Sigmoid colon (tissue), 7 donors: ENCODE results near the gene COL6A1. TPM values are rescaled to one million over a fixed set of nuclear protein-coding genes. Genes with fewer than 3 reads are reported as not detected.

Source experiments
- DNase-seq: peaks from one replicate; pipeline ENCODE4 v3.0.0-alpha.2; 2019
- H3K27ac ChIP-seq, 4 donors: fragments of 200-600 bp; sonication (generic); one replicate each; pipeline ENCODE4 v1.5.1; 2016 to 2019; ENCODE audit warnings: mild to moderate bottlenecking in 1 of 4
- H3K27me3 ChIP-seq, 3 donors: fragments of 200-600 bp; sonication (generic); one replicate each; pipeline ENCODE4 v1.5.1; 2019; ENCODE audit warnings: mild to moderate bottlenecking in 1 of 3
- H3K36me3 ChIP-seq, 4 donors: fragments of 200-600 bp; sonication (generic); one replicate each; pipeline ENCODE4 v1.5.1; 2016 to 2019
- H3K4me1 ChIP-seq, 4 donors: fragments of 200-600 bp; sonication (generic); one replicate each; pipeline ENCODE4 v1.5.1; 2017 to 2019
- H3K4me3 ChIP-seq, 4 donors: fragments of 200-600 bp; sonication (generic); one replicate each; pipeline ENCODE4 v1.5.1; 2017 to 2019; ENCODE audit warnings: mild to moderate bottlenecking in 2 of 4, moderate library complexity in 1 of 4
- H3K9me3 ChIP-seq, 4 donors: fragments of 200-600 bp in 3 of 4; sonication (generic) in 3 of 4; one replicate each; pipeline versions ENCODE4 v1.5.1 to v1.6.1; 2013 to 2019
- CTCF ChIP-seq, 4 experiments: fragments of 450-650 bp in 3 of 4; fragments of 200-600 bp in 1 of 4; IDR thresholded peaks; one replicate each; pipeline ENCODE4 v1.5.1; 2016 to 2019; ENCODE audit warnings: antibody characterized with exemption in 4 of 4, mild to moderate bottlenecking in 3 of 4, moderate library complexity in 2 of 4
- EP300 ChIP-seq, 4 donors: sonication (generic); formaldehyde crosslinking; IDR thresholded peaks; one replicate each; pipeline ENCODE4 v1.6.1; 2017; ENCODE audit warnings: antibody characterized with exemption in 4 of 4
- POLR2A ChIP-seq, 2 donors: fragments of 450-650 bp; IDR thresholded peaks; one replicate each; pipeline ENCODE4 v1.6.1; 2016; ENCODE audit warnings: antibody characterized with exemption in 2 of 2, mild to moderate bottlenecking in 2 of 2, moderate library complexity in 2 of 2
- POLR2AphosphoS5 ChIP-seq, 4 donors: sonication (generic); formaldehyde crosslinking; IDR thresholded peaks; one replicate each; pipeline ENCODE4 v1.6.1; 2017; ENCODE audit warnings: antibody characterized with exemption in 4 of 4
- WGBS, 2 donors: extraction: QIAGEN DNeasy Blood & Tissue Kit; methylation state at CpG; one replicate each; pipeline ENCODE4 v1.1.7; 2013; 5-methylcytosine and 5-hydroxymethylcytosine counted together
- intact Hi-C: fragments of 100-400 bp; cut with DNase I; formaldehyde crosslinking; loops from one replicate; pipeline ENCODE4 v1.15.1; 2023
- polyA plus RNA-seq, 3 donors: library from polyadenylated mRNA; stranded (reverse); fragments of 200-250 nt; gene quantifications; one replicate each; pipeline ENCODE4 v1.2.3, GENCODE V29; 2013
- total RNA-seq, 4 donors: library from RNA; depleted of rRNA; stranded (reverse); fragments of >200 nt; gene quantifications; one replicate each; pipeline ENCODE4 v1.1.0, GENCODE V29; 2016
- donor health status: healthy with polysubstance abuse.
- donor health status: Bipolar disorder and iron deficiency.
- donor health status: healthy.

Gene COL6A1
- total and polyA plus RNA-seq, 7 donors = 14.3 to 1,755 (median 622) TPM

GRCh38 chr21:45990741-45991605 lies 9.4 kb downstream of the COL6A1 start:
- peaks cover 0 to 93% (median 89%) of the 10 kb centered on the region in 4 donors for H3K4me1 ChIP-seq
- intact Hi-C loops = no loop called here
- no peaks in the 10 kb centered on the region for H3K27me3 ChIP-seq
- no peak overlapping the region for H3K4me3 ChIP-seq
- H3K27ac ChIP-seq = peak overlapping the region; percentile 73 to 80 (median 79)
- DNase-seq = peak; percentile 67
- no peaks in the 10 kb centered on the region for H3K9me3 ChIP-seq
- no peak for TF ChIP-seq EP300 (IDR thresholded peaks at IDR 0.05)
- no peak for TF ChIP-seq POLR2A (IDR thresholded peaks at IDR 0.05)
- no peak for TF ChIP-seq CTCF (IDR thresholded peaks at IDR 0.05)
- TF ChIP-seq POLR2AphosphoS5 (IDR thresholded peaks at IDR 0.05) = peak in 1 of 4 donors; percentile 11
- WGBS, 2 donors = 86 to 87% methylated on average over 45 of the region's 45 CpGs
- peaks cover 66 to 93% (median 79%) of the 10 kb centered on the region in 4 donors for H3K36me3 ChIP-seq

GRCh38 chr21:45991606-45992300 lies 10.2 kb downstream of the COL6A1 start:
- Histone ChIP-seq H3K9me3 (no peaks in the 10 kb centered on the region), H3K27me3 (no peaks in the 10 kb centered on the region), H3K27ac (peak overlapping the region; percentile 73 to 80 (median 79)), H3K4me3 (no peak overlapping the region), H3K36me3 (peaks cover 66 to 93% (median 78%) of the 10 kb centered on the region in 4 donors), H3K4me1 (peaks cover 0 to 93% (median 83%) of the 10 kb centered on the region in 4 donors)
- DNase-seq = peak; percentile 62
- TF ChIP-seq EP300 (IDR thresholded peaks at IDR 0.05) = no peak
- no peak for TF ChIP-seq POLR2A (IDR thresholded peaks at IDR 0.05)
- TF ChIP-seq CTCF (IDR thresholded peaks at IDR 0.05) = no peak
- TF ChIP-seq POLR2AphosphoS5 (IDR thresholded peaks at IDR 0.05) = peak in 1 of 4 donors; percentile 16
- intact Hi-C loops = no loop called here
- WGBS, 2 donors = 78 to 85% methylated on average over 18 of the region's 18 CpGs

- intact Hi-C loops = no loop called here
- TF ChIP-seq EP300 (IDR thresholded peaks at IDR 0.05) (no peak), POLR2AphosphoS5 (IDR thresholded peaks at IDR 0.05) (peak in 1 of 4 donors; percentile 23), POLR2A (IDR thresholded peaks at IDR 0.05) (no peak), CTCF (IDR thresholded peaks at IDR 0.05) (no peak)
- Histone ChIP-seq H3K9me3 (no peaks in the 10 kb centered on the region), H3K36me3 (peaks cover 66 to 93% (median 78%) of the 10 kb centered on the region in 4 donors), H3K27ac (peak overlapping the region; percentile 73 to 80 (median 79)), H3K4me3 (no peak overlapping the region), H3K4me1 (peaks cover 0 to 88% (median 75%) of the 10 kb centered on the region in 4 donors), H3K27me3 (no peaks in the 10 kb centered on the region)
- 83 to 87% methylated on average over 32 of the region's 32 CpGs for WGBS, 2 donors
- DNase-seq = peak; percentile 74
Measured at GRCh38 chr21:45992301-45993209, 11.0 kb downstream of the COL6A1 start.
